SK-N-SH (cell line): ENCODE data around the gene P3H2.
"Not testable (repeated sequence)": the region's sequence is repeated elsewhere in the genome, so short reads cannot be mapped to it uniquely, and the experiment has no call there.

Source experiments
- CHD2 ChIP-seq: fragments of 150-350 bp; IDR thresholded peaks from 2 replicates; pipeline ENCODE4 v1.6.1; 2018; ENCODE audit warnings: low read length; ENCODE audit not compliant: partially characterized antibody
- TF ChIP-seq, protein P1 (sequence below): fragments of 200-600 bp; sonication (generic); IDR thresholded peaks from 2 replicates; pipeline ENCODE4 v1.6.1; 2017; ENCODE audit warnings: antibody characterized with exemption, mild to moderate bottlenecking, moderate library complexity

DNA sequence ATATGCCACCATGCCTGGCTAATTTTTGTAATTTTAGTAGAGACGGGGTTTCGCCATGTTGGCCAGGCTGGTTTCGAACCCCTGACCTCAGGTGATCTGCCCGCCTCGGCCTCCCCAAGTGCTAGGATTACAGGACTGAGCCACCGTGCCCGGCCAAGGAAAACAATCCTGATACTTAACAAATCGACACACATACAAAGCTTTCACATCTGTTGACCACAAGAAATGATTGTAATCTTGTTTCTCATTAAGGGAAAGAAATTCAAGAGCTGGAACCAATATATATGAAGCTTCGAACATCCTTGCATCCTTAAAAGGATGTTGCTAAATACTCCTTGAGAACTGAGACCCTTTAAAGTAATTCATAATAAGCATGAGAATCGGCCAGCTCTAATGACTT lies 159.6 kb downstream of the P3H2 start:
- TF ChIP-seq, protein P1, sequence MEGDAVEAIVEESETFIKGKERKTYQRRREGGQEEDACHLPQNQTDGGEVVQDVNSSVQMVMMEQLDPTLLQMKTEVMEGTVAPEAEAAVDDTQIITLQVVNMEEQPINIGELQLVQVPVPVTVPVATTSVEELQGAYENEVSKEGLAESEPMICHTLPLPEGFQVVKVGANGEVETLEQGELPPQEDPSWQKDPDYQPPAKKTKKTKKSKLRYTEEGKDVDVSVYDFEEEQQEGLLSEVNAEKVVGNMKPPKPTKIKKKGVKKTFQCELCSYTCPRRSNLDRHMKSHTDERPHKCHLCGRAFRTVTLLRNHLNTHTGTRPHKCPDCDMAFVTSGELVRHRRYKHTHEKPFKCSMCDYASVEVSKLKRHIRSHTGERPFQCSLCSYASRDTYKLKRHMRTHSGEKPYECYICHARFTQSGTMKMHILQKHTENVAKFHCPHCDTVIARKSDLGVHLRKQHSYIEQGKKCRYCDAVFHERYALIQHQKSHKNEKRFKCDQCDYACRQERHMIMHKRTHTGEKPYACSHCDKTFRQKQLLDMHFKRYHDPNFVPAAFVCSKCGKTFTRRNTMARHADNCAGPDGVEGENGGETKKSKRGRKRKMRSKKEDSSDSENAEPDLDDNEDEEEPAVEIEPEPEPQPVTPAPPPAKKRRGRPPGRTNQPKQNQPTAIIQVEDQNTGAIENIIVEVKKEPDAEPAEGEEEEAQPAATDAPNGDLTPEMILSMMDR, result not testable (repeated sequence)
- TF ChIP-seq CHD2, result not testable (repeated sequence)
